Measurements from ENCODE around the gene GATA5.

- TF ChIP-seq CTCF (IDR thresholded peaks at IDR 0.05) = no peak
- TF ChIP-seq POLR2A (IDR thresholded peaks at IDR 0.05) = no peak
- no peak for TF ChIP-seq POLR2AphosphoS5 (IDR thresholded peaks at IDR 0.05)
- TF ChIP-seq EP300 (IDR thresholded peaks at IDR 0.05) = no peak
Observed at GRCh38 chr20:62504323-62504722, 28.5 kb upstream of the GATA5 start.

Measured in stomach (tissue), 4 donors.